ENCODE measurements around the gene COX19. TPM values are rescaled to one million over a fixed set of nuclear protein-coding genes. Genes with fewer than 3 reads are reported as not detected.

Gene COX19
- total RNA-seq, 5 donors from 2014 or later (not counting 1 experiment from before 2014, with no cell fraction given), result 38.0 to 50.9 (median 43.7) TPM

DNA sequence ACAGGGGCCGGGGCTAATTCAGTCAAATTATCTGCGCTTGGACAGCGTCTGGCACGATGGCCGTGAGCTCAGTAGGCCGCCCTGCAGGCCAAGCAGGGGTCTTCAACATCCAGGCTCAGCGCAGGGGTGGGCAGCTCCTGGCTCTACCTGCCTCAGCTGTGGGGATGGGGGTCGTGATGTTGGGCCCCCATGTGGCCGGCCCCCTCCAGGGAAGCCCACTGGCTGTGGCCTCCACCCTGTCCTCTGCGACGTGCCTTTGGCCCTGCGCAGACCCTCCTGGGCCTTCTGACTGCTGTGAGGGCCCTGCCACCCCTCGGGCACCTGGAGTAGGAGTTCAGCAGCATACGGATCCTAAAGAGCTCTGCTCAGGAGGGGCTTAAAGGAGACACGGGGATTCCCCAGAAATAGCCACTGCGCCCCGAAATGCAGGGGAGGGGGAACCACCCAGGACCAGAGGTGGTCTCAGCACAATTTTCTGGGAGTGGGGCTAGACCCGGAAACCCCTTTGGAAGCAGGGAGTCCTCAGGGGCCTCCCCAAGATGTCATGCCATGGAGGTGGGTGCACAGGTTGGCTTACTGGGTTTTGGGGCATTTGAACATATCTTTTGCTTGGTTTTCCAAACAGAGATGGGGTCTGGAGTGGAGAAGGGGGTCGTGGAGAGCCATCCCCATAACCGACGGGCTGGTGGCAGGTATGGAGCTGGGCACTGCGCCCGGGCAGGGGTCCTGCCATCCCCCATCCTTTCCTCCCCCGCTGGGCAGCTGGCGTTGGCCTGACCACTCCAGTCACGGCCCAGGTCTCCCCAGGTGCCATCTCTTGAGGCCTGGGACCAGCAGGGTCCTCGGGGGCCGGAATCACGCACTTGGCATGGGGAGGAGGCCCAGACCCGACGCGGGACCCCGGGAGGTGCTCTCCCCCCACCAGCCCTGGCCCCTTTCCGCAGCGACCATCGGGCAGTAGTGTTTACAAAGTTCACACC is 16.8 kb downstream of the COX19 start:
- Mint-ChIP-seq H3K4me1 (peaks cover 2 to 12% (median 3%) of the 10 kb centered on the region in 3 donors), H3K36me3 (no peaks in the 10 kb centered on the region), H3K27ac (no peak overlapping the region), H3K9me3 (no peaks in the 10 kb centered on the region), H3K27me3 (peaks cover 3 to 6% of the 10 kb centered on the region in 2 donors), H3K4me3 (no peak overlapping the region)
- Histone ChIP-seq H3K27ac (ENCODE audit: low read length) (no peak overlapping the region), H3K4me1 (ENCODE audit: control insufficient read depth in 1 of 2, extremely low read depth in 1 of 2, insufficient read depth in 2 of 2, low read length in 2 of 2) (peaks cover 0 to 18% of the 10 kb centered on the region in 2 experiments), H3K4me3 (ENCODE audit: control insufficient read depth in 1 of 2, extremely low read depth in 1 of 2, low read length in 1 of 2) (no peak overlapping the region), H3K9me3 (no peaks in the 10 kb centered on the region), H3K27me3 (replicated peaks in 1 of 2; ENCODE audit: control insufficient read depth in 2 of 2, extremely low read depth in 1 of 2, insufficient read depth in 2 of 2, low read length in 1 of 2) (peaks cover 0 to 45% of the 10 kb centered on the region in 2 experiments), H3K36me3 (ENCODE audit: control insufficient read depth in 2 of 2, extremely low read depth in 1 of 2, insufficient read depth in 1 of 2, low read length in 1 of 2) (no peaks in the 10 kb centered on the region)
- 86% methylated on average over 17 of the region's 36 CpGs for WGBS (ENCODE audit: insufficient coverage)
- ChIA-PET CTCF (no interaction called here), POLR2A (interaction anchor here in 1 of 2 donors (0.6 to 0.7 kb wide), 2 partner anchors 31 to 1593 kb away, joined by 3 read pairs; no protein-coding TSS in a partner anchor)
- DNase-seq, result no peak
- no peak for ATAC-seq (replicated peaks in 1 of 4)

DNA sequence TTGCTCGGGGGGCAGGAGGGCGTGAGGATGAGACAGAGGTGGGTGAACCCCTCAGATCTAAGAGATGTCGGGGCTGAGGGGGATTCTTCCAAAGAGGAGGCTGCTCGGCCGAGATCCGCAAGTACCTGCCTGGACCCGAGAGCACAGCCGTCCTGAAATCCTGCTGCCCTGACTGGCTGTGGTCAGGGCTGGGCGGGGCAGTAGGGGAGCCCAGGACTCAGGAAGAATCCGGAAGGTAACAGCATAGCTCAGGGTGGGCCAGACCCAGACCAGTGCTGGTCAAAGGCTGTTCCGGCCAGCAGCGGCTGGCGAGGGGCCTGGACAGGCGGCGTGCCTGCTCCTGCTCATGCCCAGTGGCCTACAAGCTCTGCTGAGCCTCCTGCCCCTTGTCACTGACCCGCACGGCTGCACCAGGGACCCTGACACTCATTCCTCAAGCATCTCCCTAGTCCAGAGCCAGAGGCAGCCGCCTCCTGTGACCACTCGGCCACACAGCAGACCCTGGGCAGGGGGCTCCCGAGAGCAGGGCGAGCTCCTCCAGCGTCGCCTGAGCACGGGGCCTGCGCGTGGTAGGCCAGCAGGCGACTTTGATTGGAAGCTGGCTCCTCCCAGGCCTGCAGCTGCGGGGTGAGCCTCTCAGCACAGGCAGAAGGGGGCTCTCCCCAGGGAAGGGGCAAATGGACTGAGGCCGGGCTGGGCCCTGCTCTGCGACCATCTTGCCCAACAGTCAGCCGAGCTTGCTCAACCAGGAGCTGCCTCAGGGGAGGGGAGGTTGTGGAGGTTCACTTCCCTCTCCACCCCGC is 17.7 kb downstream of the COX19 start:
- H3K4me1 Mint-ChIP-seq, result peaks cover 0 to 10% (median 0%) of the 10 kb centered on the region in 3 donors
- 91% methylated on average over 27 of the region's 32 CpGs for WGBS (ENCODE audit: insufficient coverage)
- Histone ChIP-seq H3K27me3 (replicated peaks in 1 of 2; ENCODE audit: control insufficient read depth in 2 of 2, extremely low read depth in 1 of 2, insufficient read depth in 2 of 2, low read length in 1 of 2) (peaks cover 0 to 45% of the 10 kb centered on the region in 2 experiments), H3K27ac (ENCODE audit: low read length) (no peak overlapping the region), H3K9me3 (no peaks in the 10 kb centered on the region), H3K36me3 (ENCODE audit: control insufficient read depth in 2 of 2, extremely low read depth in 1 of 2, insufficient read depth in 1 of 2, low read length in 1 of 2) (no peaks in the 10 kb centered on the region), H3K4me1 (ENCODE audit: control insufficient read depth in 1 of 2, extremely low read depth in 1 of 2, insufficient read depth in 2 of 2, low read length in 2 of 2) (peaks cover 0 to 18% of the 10 kb centered on the region in 2 experiments), H3K4me3 (ENCODE audit: control insufficient read depth in 1 of 2, extremely low read depth in 1 of 2, low read length in 1 of 2) (no peak overlapping the region)
- ATAC-seq (replicated peaks in 1 of 4) (no peak), DNase-seq (no peak)
- H3K36me3 Mint-ChIP-seq, result no peaks in the 10 kb centered on the region
- H3K27ac Mint-ChIP-seq, result no peak overlapping the region
- no peak overlapping the region for H3K4me3 Mint-ChIP-seq
- H3K9me3 Mint-ChIP-seq, result no peaks in the 10 kb centered on the region
- ChIA-PET CTCF (interaction anchor here in 1 of 2 donors (0.8 kb wide), 1 partner anchor 10 kb away, joined by 3 read pairs; no protein-coding TSS in a partner anchor), POLR2A (interaction anchor here in 1 of 2 donors (0.6 kb wide), 1 partner anchor 32 kb away, joined by 3 read pairs; no protein-coding TSS in a partner anchor)
- peaks cover 3 to 6% of the 10 kb centered on the region in 2 donors for H3K27me3 Mint-ChIP-seq

DNA sequence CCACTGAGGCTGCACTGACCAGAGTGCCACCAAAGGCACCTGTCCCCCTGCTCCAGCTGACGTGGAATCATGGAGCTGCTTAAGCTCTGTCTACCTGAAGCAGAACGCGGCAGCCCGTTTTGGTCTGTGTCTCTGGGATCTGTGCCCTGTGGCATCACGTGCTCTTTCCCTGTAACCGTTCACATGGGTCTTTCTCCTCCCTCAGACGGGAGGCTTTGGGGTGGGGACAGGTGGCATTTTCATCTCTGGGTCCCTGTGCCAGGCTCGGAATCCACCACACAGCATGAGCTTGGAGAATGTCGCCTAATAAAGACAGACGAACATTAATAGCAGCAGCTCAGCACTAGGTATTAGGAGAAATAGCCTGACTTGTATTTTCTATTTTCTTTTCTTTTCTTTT is 19.3 kb downstream of the COX19 start:
- 94% methylated on average over 6 of the region's 10 CpGs for WGBS (ENCODE audit: insufficient coverage)
- Mint-ChIP-seq H3K9me3 (no peaks in the 10 kb centered on the region), H3K4me3 (peak overlapping the region; percentile 59 to 74 (median 68)), H3K27me3 (peaks cover 3 to 9% of the 10 kb centered on the region in 2 donors), H3K36me3 (no peaks in the 10 kb centered on the region), H3K27ac (peak overlapping the region in 1 of 2 donors; percentile 70), H3K4me1 (peaks cover 0 to 8% (median 0%) of the 10 kb centered on the region in 3 donors)
- Histone ChIP-seq H3K27me3 (replicated peaks in 1 of 2; ENCODE audit: control insufficient read depth in 2 of 2, extremely low read depth in 1 of 2, insufficient read depth in 2 of 2, low read length in 1 of 2) (peaks cover 0 to 48% of the 10 kb centered on the region in 2 experiments), H3K4me3 (ENCODE audit: control insufficient read depth in 1 of 2, extremely low read depth in 1 of 2, low read length in 1 of 2) (no peak overlapping the region), H3K27ac (ENCODE audit: low read length) (no peak overlapping the region), H3K4me1 (ENCODE audit: control insufficient read depth in 1 of 2, extremely low read depth in 1 of 2, insufficient read depth in 2 of 2, low read length in 2 of 2) (peaks cover 0 to 24% of the 10 kb centered on the region in 2 experiments), H3K36me3 (ENCODE audit: control insufficient read depth in 2 of 2, extremely low read depth in 1 of 2, insufficient read depth in 1 of 2, low read length in 1 of 2) (no peaks in the 10 kb centered on the region), H3K9me3 (no peaks in the 10 kb centered on the region)
- CTCF ChIA-PET, result interaction anchor here in 1 of 2 donors (0.7 kb wide), 1 partner anchor 199 kb away, joined by 3 read pairs; no protein-coding TSS in a partner anchor
- POLR2A ChIA-PET, result no interaction called here
- no peak for DNase-seq
- ATAC-seq (replicated peaks in 1 of 4), result no peak

DNA sequence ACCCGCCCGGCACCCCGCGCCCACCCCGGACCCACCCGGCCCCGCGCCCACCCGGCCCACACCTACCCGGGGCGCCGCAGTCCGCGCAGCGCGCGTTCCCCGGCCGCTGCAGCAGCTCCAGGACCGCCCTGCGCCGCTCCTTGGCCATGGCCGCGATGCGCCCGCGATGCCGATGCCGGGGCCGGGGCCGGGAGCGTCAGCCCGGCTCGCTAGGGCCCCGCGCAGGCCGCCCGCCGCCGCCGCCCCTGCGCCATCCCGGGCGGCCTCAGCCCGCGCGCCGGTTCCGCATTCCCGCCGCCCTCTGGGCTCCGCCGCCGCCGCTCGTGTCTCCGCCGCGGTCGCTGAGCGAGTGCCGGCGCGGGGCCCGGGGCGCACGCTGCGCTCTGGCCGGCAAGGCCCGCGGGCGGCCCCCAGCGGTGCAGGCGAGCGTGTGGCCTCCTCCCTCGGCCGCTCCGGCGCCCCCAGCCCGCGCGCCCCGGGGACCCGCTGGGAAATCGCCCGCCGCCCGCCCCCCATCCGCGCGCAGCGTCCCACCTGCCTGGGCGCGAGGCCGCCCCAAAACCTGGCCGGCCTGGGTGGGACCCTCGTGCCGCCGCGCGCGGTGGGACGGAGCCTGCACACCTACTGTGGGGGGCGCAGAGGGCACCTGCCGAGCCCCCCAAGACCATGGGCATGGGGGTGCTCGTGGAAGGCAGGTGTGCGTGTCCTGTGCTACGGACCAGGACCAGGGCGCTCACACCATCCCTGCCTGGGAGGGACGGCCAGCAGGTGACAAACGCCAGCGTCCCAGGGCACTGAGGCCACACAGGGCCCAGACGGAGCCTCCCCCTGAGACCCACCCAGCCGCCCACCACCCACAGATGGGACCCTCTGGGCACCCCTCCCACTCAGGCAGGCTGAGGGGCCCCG is 20.8 kb downstream of the COX19 start, which contains the start of gene ADAP1:
Gene ADAP1 (minus strand): TSS at position 351 of the 909 bp plus-strand sequence. CDS start 203 bp downstream, at position 148.
- no peaks in the 10 kb centered on the region for H3K9me3 ChIP-seq
- H3K4me1 ChIP-seq (ENCODE audit: control insufficient read depth in 1 of 2, extremely low read depth in 1 of 2, insufficient read depth in 2 of 2, low read length in 2 of 2), result peaks cover 0 to 29% of the 10 kb centered on the region in 2 experiments
- POLR2A ChIA-PET, result no interaction called here
- 9% methylated on average over 107 of the region's 115 CpGs for WGBS (ENCODE audit: insufficient coverage)
- DNase-seq (peak in 29 of 35 experiments; percentile 20 to 81 (median 38)), ATAC-seq (replicated peaks in 1 of 4) (peak; percentile 85 to 92 (median 88))
- Mint-ChIP-seq H3K27me3 (peaks cover 3 to 9% of the 10 kb centered on the region in 2 donors), H3K27ac (no peak within 1 kb of the TSS), H3K4me1 (peaks cover 0 to 7% (median 0%) of the 10 kb centered on the region in 3 donors), H3K36me3 (no peaks in the 10 kb centered on the region), H3K9me3 (no peaks in the 10 kb centered on the region), H3K4me3 (peak within 1 kb of the TSS; percentile 66 to 74 (median 72))
- H3K4me3 ChIP-seq (ENCODE audit: control insufficient read depth in 1 of 2, extremely low read depth in 1 of 2, low read length in 1 of 2), result peak within 1 kb of the TSS; percentile 11 to 28
- H3K27ac ChIP-seq (ENCODE audit: low read length), result no peak within 1 kb of the TSS
- CTCF ChIA-PET, result no interaction called here
- peaks cover 0 to 49% of the 10 kb centered on the region in 2 experiments for H3K27me3 ChIP-seq (replicated peaks in 1 of 2; ENCODE audit: control insufficient read depth in 2 of 2, extremely low read depth in 1 of 2, insufficient read depth in 2 of 2, low read length in 1 of 2)
- H3K36me3 ChIP-seq (ENCODE audit: control insufficient read depth in 2 of 2, extremely low read depth in 1 of 2, insufficient read depth in 1 of 2, low read length in 1 of 2), result no peaks in the 10 kb centered on the region

DNA sequence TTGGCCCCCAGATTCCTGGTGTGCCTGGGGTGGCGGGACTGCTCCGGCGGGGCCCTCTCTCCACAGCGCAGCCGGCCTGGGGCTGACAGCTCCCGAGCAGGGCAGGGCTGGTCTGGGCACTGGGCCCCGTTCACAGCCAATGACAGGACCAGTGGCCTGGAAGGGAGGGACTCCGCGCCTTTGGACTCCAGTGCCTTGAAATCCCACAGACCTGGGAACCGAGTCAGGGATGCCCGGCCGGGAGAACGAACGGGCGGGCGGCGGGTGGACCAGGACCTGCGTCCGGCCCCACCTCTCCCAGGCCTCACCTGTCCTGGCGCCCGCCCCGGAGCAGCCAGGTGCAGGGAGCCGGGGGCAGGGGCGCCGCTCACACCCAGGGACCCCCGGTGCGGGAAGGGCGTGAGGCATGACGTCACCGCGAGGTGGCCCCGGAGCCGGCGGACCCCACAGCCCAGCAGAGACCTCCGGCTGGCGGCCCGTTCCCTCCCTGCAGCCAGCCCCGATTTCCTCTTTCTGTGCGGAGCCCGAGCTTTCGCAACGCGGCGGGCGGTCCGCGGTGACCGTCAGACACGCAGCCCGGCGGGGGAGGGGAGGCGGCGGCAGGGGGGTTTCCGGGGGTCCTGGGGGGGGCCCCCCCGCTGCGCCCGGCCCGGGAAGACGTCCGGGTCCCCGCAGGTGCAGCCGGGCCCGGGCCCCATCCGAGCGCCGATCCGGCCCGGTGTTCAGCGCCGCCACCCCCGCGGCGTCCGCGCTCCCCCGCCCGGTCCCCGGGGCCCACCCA is 21.6 kb downstream of the COX19 start:
- DNase-seq, result peak in 4 of 35 experiments; percentile 14 to 43 (median 22)
- Histone ChIP-seq H3K4me1 (ENCODE audit: control insufficient read depth in 1 of 2, extremely low read depth in 1 of 2, insufficient read depth in 2 of 2, low read length in 2 of 2) (peaks cover 0 to 34% of the 10 kb centered on the region in 2 experiments), H3K4me3 (ENCODE audit: control insufficient read depth in 1 of 2, extremely low read depth in 1 of 2, low read length in 1 of 2) (peak overlapping the region in 1 of 2 donors; percentile 28), H3K27ac (ENCODE audit: low read length) (no peak overlapping the region), H3K36me3 (ENCODE audit: control insufficient read depth in 2 of 2, extremely low read depth in 1 of 2, insufficient read depth in 1 of 2, low read length in 1 of 2) (no peaks in the 10 kb centered on the region), H3K9me3 (no peaks in the 10 kb centered on the region), H3K27me3 (replicated peaks in 1 of 2; ENCODE audit: control insufficient read depth in 2 of 2, extremely low read depth in 1 of 2, insufficient read depth in 2 of 2, low read length in 1 of 2) (peaks cover 0 to 46% of the 10 kb centered on the region in 2 experiments)
- no peak overlapping the region for H3K27ac Mint-ChIP-seq
- H3K9me3 Mint-ChIP-seq, result no peaks in the 10 kb centered on the region
- H3K27me3 Mint-ChIP-seq, result peaks cover 3 to 9% of the 10 kb centered on the region in 2 donors
- CTCF ChIA-PET, result no interaction called here
- ATAC-seq (replicated peaks in 1 of 4), result peak; percentile 39 to 55 (median 52)
- H3K4me1 Mint-ChIP-seq, result peaks cover 0 to 7% (median 0%) of the 10 kb centered on the region in 3 donors
- no peaks in the 10 kb centered on the region for H3K36me3 Mint-ChIP-seq
- 19% methylated on average over 53 of the region's 78 CpGs for WGBS (ENCODE audit: insufficient coverage)
- POLR2A ChIA-PET, result no interaction called here
- H3K4me3 Mint-ChIP-seq, result peak overlapping the region; percentile 35 to 47 (median 39)

Measured in T-cell (primary cell).